ENCODE measurements around the gene TMEM63A. TPM values are rescaled to one million over a fixed set of nuclear protein-coding genes. Genes with fewer than 3 reads are reported as not detected.

The TMEM63A gene
- total and polyA plus RNA-seq, 10 of the 15 experiments (the other 5 are each of a cell fraction or from before 2014, with no cell fraction given): 1.3 to 33.5 (median 15.2) TPM

- TF ChIP-seq, protein P1, sequence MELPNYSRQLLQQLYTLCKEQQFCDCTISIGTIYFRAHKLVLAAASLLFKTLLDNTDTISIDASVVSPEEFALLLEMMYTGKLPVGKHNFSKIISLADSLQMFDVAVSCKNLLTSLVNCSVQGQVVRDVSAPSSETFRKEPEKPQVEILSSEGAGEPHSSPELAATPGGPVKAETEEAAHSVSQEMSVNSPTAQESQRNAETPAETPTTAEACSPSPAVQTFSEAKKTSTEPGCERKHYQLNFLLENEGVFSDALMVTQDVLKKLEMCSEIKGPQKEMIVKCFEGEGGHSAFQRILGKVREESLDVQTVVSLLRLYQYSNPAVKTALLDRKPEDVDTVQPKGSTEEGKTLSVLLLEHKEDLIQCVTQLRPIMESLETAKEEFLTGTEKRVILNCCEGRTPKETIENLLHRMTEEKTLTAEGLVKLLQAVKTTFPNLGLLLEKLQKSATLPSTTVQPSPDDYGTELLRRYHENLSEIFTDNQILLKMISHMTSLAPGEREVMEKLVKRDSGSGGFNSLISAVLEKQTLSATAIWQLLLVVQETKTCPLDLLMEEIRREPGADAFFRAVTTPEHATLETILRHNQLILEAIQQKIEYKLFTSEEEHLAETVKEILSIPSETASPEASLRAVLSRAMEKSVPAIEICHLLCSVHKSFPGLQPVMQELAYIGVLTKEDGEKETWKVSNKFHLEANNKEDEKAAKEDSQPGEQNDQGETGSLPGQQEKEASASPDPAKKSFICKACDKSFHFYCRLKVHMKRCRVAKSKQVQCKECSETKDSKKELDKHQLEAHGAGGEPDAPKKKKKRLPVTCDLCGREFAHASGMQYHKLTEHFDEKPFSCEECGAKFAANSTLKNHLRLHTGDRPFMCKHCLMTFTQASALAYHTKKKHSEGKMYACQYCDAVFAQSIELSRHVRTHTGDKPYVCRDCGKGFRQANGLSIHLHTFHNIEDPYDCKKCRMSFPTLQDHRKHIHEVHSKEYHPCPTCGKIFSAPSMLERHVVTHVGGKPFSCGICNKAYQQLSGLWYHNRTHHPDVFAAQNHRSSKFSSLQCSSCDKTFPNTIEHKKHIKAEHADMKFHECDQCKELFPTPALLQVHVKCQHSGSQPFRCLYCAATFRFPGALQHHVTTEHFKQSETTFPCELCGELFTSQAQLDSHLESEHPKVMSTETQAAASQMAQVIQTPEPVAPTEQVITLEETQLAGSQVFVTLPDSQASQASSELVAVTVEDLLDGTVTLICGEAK (IDR thresholded peaks at IDR 0.05; ENCODE audit: borderline replicate concordance): peak; percentile 53; the same call in 1 of the 2 replicates
- peak; percentile 86 for TF ChIP-seq DPF2 (IDR thresholded peaks at IDR 0.05)
- no peak; the same call in 1 of the 2 replicates for TF ChIP-seq POLR2AphosphoS5 (IDR thresholded peaks at IDR 0.05; ENCODE audit: low read length)
- TF ChIP-seq ZNF24 (IDR thresholded peaks at IDR 0.05): peak; percentile 92
- no peak for TF ChIP-seq KAT2A (conservative IDR thresholded peaks at IDR 0.05; ENCODE audit: control insufficient read depth, low read depth, low read length)
- TF ChIP-seq RAD51 (IDR thresholded peaks at IDR 0.05): no peak
- TF ChIP-seq MTA2 (IDR thresholded peaks at IDR 0.05; ENCODE audit: low read depth): peak; percentile 81; the same call in 1 of the 2 replicates
- peak; percentile 96 for TF ChIP-seq RUNX3 (IDR thresholded peaks at IDR 0.05; ENCODE audit: low read length)
- 0 out of 2 replicates have a peak, but pooled peaks have one; percentile 11 for TF ChIP-seq TCF3 (IDR thresholded peaks at IDR 0.05; ENCODE audit: borderline replicate concordance, insufficient read depth, low read depth, low read length)
- TF ChIP-seq, protein P2, sequence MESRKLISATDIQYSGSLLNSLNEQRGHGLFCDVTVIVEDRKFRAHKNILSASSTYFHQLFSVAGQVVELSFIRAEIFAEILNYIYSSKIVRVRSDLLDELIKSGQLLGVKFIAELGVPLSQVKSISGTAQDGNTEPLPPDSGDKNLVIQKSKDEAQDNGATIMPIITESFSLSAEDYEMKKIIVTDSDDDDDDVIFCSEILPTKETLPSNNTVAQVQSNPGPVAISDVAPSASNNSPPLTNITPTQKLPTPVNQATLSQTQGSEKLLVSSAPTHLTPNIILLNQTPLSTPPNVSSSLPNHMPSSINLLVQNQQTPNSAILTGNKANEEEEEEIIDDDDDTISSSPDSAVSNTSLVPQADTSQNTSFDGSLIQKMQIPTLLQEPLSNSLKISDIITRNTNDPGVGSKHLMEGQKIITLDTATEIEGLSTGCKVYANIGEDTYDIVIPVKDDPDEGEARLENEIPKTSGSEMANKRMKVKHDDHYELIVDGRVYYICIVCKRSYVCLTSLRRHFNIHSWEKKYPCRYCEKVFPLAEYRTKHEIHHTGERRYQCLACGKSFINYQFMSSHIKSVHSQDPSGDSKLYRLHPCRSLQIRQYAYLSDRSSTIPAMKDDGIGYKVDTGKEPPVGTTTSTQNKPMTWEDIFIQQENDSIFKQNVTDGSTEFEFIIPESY (IDR thresholded peaks at IDR 0.05): no peak
- TF ChIP-seq HDAC6 (IDR thresholded peaks at IDR 0.05; ENCODE audit: unreplicated experiment): no peak
- TF ChIP-seq YY1 (IDR thresholded peaks at IDR 0.05; ENCODE audit: low read depth, low read length): 0 out of 2 replicates have a peak, but pooled peaks have one; percentile 18
- peak; percentile 45 for TF ChIP-seq SP1 (IDR thresholded peaks at IDR 0.05; ENCODE audit: low read depth, low read length)
- peak; percentile 66; the same call in 1 of the 2 replicates for TF ChIP-seq CREM (IDR thresholded peaks at IDR 0.05; ENCODE audit: low read depth)
- no peak for TF ChIP-seq SIN3A (IDR thresholded peaks at IDR 0.05; ENCODE audit: low read depth, low read length)
Measured at GRCh38 chr1:225896937-225897549, 14.9 kb upstream of the TMEM63A start (continued).
